ENCODE data around the gene TALDO1. TPM values are rescaled to one million over a fixed set of nuclear protein-coding genes. Genes with fewer than 3 reads are reported as not detected.
"Not testable (repeated sequence)": the region's sequence is repeated elsewhere in the genome, so short reads cannot be mapped to it uniquely, and the experiment has no call there.

Gene TALDO1
- total RNA-seq, 1 donor from 2014 or later = 207 TPM

DNA sequence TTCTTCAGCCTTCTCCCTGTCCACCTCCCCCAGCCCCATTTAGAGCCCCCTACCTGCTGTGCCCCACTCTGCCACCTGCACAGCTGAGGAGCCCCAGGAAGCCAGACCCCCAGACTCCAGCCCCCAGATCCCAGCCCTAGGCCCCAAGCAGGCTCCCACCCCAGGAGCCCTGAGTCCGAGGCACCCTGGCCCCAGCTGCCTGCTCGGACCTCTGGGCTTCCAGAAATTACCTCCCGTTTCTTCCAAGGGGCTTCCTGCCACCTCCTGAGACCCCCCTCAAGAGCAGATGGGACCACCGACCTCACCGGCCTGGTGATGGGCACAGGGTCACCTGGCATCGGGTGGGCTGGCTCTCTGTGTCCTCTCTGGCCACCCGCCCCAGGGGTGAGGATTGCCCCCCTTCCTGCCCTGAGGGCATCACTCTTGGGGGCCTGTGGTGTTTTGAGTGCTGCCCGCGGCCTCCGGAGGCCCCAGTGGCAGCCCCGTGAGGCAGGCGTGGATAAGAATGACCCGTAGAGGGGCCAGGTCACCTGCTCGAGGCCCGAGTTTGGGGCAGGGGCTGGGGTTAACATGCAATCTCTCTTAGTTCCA, 18.3 kb upstream of the TALDO1 start:
- H3K4me3 ChIP-seq (ENCODE audit: low read depth, low read length) = no peak overlapping the region
- no peaks in the 10 kb centered on the region for H3K27me3 ChIP-seq (ENCODE audit: control insufficient read depth, insufficient read depth, low read length)
- TF ChIP-seq, protein P1, sequence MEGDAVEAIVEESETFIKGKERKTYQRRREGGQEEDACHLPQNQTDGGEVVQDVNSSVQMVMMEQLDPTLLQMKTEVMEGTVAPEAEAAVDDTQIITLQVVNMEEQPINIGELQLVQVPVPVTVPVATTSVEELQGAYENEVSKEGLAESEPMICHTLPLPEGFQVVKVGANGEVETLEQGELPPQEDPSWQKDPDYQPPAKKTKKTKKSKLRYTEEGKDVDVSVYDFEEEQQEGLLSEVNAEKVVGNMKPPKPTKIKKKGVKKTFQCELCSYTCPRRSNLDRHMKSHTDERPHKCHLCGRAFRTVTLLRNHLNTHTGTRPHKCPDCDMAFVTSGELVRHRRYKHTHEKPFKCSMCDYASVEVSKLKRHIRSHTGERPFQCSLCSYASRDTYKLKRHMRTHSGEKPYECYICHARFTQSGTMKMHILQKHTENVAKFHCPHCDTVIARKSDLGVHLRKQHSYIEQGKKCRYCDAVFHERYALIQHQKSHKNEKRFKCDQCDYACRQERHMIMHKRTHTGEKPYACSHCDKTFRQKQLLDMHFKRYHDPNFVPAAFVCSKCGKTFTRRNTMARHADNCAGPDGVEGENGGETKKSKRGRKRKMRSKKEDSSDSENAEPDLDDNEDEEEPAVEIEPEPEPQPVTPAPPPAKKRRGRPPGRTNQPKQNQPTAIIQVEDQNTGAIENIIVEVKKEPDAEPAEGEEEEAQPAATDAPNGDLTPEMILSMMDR (IDR thresholded peaks at IDR 0.05; ENCODE audit: insufficient read depth, low read length, poor library complexity, severe bottlenecking) = no peak
- H3K36me3 ChIP-seq (ENCODE audit: control insufficient read depth, insufficient read depth, low read length) = peaks cover 4% of the 10 kb centered on the region
- DNase-seq (ENCODE audit: low read depth) = no peak

DNA sequence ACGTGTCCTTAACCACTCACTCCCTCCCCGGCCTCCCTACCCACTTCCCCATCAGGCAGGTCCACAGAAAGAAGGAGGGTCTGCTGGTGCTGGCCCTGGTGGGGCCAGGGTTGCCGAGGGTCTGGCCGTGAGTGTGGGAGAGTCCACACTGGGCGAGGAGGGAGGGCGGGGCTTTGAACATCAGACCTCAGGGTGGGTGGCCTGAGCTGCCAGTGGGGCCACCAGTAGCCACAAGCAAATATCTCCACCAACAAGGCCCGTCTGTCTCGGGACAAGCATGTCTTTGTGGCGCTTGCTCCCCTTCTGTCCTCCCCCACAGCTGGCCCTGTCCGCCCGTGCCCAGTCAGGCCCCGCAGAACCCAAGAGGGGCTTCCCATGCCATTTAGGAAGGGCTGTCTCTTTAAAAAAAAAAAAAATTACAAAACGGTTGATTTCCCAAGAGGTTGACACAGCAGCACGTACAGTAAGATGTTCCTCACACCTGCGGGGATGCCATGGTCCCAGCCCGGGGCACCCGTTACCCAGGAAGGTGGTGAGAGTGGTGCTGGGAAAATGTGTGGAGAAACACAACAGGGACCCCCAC, 17.7 kb upstream of the TALDO1 start:
- TF ChIP-seq, protein P1 (IDR thresholded peaks at IDR 0.05; ENCODE audit: insufficient read depth, low read length, poor library complexity, severe bottlenecking) = no peak
- no peak for DNase-seq (ENCODE audit: low read depth)
- Histone ChIP-seq H3K4me3 (ENCODE audit: low read depth, low read length) (no peak overlapping the region), H3K36me3 (ENCODE audit: control insufficient read depth, insufficient read depth, low read length) (peaks cover 4% of the 10 kb centered on the region), H3K27me3 (ENCODE audit: control insufficient read depth, insufficient read depth, low read length) (no peaks in the 10 kb centered on the region)

DNA sequence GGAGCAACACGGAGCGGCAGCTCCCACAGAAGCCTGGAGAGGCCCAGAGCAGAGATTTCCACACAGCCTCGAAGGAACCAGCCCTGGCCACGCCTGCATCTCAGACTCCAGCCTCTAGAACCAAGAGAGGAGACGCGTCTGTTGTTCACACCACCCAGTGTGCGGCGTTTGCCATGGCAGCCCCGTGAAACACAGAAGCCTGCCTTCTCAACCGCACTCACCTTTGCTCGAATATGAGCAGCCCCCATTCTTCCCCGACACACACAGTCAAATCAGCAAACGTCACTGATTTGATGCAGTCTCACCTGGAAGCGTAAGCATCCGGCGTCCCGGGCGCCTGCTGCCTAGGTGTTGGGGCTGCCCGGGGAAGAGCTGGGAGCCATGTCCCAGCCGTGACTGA, 14.2 kb upstream of the TALDO1 start:
- TF ChIP-seq, protein P1 (IDR thresholded peaks at IDR 0.05; ENCODE audit: insufficient read depth, low read length, poor library complexity, severe bottlenecking) = no peak
- H3K27me3 ChIP-seq (ENCODE audit: control insufficient read depth, insufficient read depth, low read length) = peaks cover 4% of the 10 kb centered on the region
- no peak overlapping the region for H3K4me3 ChIP-seq (ENCODE audit: low read depth, low read length)
- no peak for DNase-seq (ENCODE audit: low read depth)
- no peaks in the 10 kb centered on the region for H3K36me3 ChIP-seq (ENCODE audit: control insufficient read depth, insufficient read depth, low read length)

DNA sequence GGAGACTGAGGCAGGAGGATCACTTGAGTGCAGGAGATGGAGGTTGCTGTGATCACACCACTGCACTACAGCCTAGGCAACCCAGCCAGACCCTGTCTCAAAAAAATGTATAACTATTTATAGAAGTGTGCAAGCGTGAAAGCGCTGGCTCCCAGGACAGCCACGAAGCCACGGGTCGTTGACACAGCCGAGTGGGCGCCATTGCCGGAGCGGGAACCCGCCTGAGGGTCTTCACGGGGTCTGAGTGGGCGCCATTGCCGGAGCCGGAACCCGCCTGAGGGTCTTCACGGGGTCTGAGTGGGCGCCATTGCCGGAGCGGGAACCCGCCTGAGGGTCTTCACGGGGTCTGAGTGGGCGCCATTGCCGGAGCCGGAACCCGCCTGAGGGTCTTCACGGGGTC, 12.7 kb upstream of the TALDO1 start:
- not testable (repeated sequence) for DNase-seq (ENCODE audit: low read depth); H3K27me3 ChIP-seq (ENCODE audit: control insufficient read depth, insufficient read depth, low read length); H3K36me3 ChIP-seq (ENCODE audit: control insufficient read depth, insufficient read depth, low read length); H3K4me3 ChIP-seq (ENCODE audit: low read depth, low read length)

DNA sequence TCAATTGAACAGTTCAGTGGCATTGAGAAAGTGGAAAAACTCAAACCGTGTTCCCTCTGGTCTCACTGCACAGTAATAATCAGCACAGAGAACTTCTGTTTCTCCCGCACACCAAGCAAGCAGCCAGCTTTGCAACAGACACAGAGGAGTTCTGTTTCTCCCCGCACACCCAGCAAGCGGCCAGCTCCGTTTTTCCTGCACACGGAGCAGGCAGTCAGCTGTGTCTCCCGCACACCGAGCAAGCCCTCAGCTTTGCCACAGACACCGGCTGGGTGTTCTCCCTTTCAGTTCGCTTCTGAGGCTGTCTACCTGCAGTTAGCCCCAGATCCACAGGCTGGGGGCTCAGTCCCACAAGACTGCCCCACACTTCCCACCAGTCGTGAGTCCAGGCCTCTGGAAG, 9.9 kb upstream of the TALDO1 start:
- DNase-seq (ENCODE audit: low read depth) = no peak
- H3K4me3 ChIP-seq (ENCODE audit: low read depth, low read length) = no peak overlapping the region
- peaks cover 4% of the 10 kb centered on the region for H3K27me3 ChIP-seq (ENCODE audit: control insufficient read depth, insufficient read depth, low read length)
- TF ChIP-seq, protein P1 (IDR thresholded peaks at IDR 0.05; ENCODE audit: insufficient read depth, low read length, poor library complexity, severe bottlenecking) = no peak
- no peaks in the 10 kb centered on the region for H3K36me3 ChIP-seq (ENCODE audit: control insufficient read depth, insufficient read depth, low read length)

DNA sequence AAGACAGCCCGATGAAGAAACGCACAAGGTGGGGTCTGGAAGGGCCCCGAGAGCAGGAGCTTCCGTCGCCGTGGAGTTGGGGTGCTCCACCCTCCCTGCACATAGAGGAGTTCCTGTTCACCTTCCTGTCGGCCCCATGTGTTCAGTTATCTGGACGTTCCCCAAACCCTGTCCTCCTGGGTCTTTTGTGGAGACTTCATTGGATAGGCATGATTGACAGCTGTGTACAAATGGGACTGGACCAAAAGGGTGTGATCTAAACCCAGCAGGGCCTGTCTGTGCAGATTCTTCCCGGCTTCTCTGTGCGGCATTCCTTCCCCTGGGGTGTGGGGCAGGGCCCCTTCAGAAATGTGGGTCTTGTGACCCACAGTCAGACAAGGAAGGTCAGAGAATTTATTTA, 9.4 kb upstream of the TALDO1 start:
- H3K4me3 ChIP-seq (ENCODE audit: low read depth, low read length); H3K36me3 ChIP-seq (ENCODE audit: control insufficient read depth, insufficient read depth, low read length); H3K27me3 ChIP-seq (ENCODE audit: control insufficient read depth, insufficient read depth, low read length); DNase-seq (ENCODE audit: low read depth): not testable (repeated sequence)

DNA sequence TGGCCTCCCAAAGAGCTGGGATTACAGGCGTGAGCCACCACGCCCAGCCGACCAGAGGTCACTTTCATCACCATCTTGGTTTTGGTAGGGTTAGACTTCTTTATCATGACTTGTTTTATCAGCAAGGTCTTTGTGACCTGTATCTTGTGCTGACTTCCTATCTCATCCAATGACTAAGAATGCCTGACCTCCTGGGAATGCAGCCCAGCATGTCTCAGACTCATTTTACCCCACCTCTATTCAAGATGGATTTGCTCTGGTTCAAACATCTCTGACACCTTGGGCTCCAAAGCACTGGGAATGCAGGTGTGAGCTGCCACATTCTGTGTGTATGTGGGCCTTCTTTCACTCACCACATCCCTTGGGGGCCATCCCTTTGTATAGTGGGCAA, 5.1 kb upstream of the TALDO1 start:
- no peak for DNase-seq (ENCODE audit: low read depth)
- peaks cover 4% of the 10 kb centered on the region for H3K27me3 ChIP-seq (ENCODE audit: control insufficient read depth, insufficient read depth, low read length)
- no peak overlapping the region for H3K4me3 ChIP-seq (ENCODE audit: low read depth, low read length)
- H3K36me3 ChIP-seq (ENCODE audit: control insufficient read depth, insufficient read depth, low read length) = no peaks in the 10 kb centered on the region
- TF ChIP-seq, protein P1 (IDR thresholded peaks at IDR 0.05; ENCODE audit: insufficient read depth, low read length, poor library complexity, severe bottlenecking) = no peak

Data from kidney epithelial cell (primary cell).